K562 (cell line): ENCODE measurements around the gene MRPL55. TPM values are rescaled to one million over a fixed set of nuclear protein-coding genes. Genes with fewer than 3 reads are reported as not detected.

Experiments
- CREM ChIP-seq: IDR thresholded peaks from 2 replicates; pipeline ENCODE4 v1.6.1; 2014; ENCODE audit warnings: antibody characterized with exemption, low read depth
- E2F4 ChIP-seq: sonication (generic); formaldehyde crosslinking; IDR thresholded peaks from 2 replicates; pipeline ENCODE4 v1.8.0; 2022; ENCODE audit warnings: mild to moderate bottlenecking, low read depth, missing genetic modification reagents
- FOXP4 ChIP-seq: sonication (generic); formaldehyde crosslinking; IDR thresholded peaks from 2 replicates; pipeline ENCODE4 v1.8.0; 2022; ENCODE audit warnings: mild to moderate bottlenecking, missing genetic modification reagents, borderline replicate concordance
- GTF2F1 ChIP-seq: IDR thresholded peaks from 2 replicates; pipeline ENCODE4 v1.6.1; 2011; ENCODE audit warnings: low read depth, low read length, improper control_type of control experiment
- HDAC3 ChIP-seq: fragments of 450-650 bp; IDR thresholded peaks from 2 replicates; pipeline ENCODE4 v1.6.1; 2018; ENCODE audit warnings: borderline replicate concordance, mild to moderate bottlenecking, moderate library complexity; ENCODE audit not compliant: partially characterized antibody
- HEY1 ChIP-seq: fragments of 250-450 bp; sonication (Bioruptor Pico); IDR thresholded peaks from 2 replicates; pipeline ENCODE4 v1.5.0; 2020; ENCODE audit warnings: mild to moderate bottlenecking, moderate library complexity, borderline replicate concordance
- KDM2B ChIP-seq: fragments of 250-450 bp; sonication (Bioruptor Pico); IDR thresholded peaks from 2 replicates; pipeline ENCODE4 v1.8.0; 2021; ENCODE audit warnings: mild to moderate bottlenecking, moderate library complexity
- MXI1 ChIP-seq: IDR thresholded peaks from 2 replicates; pipeline ENCODE4 v1.6.1; 2011; ENCODE audit warnings: low read depth, mild to moderate bottlenecking, improper control_type of control experiment, low read length
- PHF21A ChIP-seq: fragments of 450-650 bp; IDR thresholded peaks from 2 replicates; pipeline ENCODE4 v1.6.1; 2017; ENCODE audit warnings: low read depth, borderline replicate concordance
- RAD21 ChIP-seq, 2 experiments: fragments of 250-450 bp in 1 of 2; fragments of 450-650 bp in 1 of 2; sonication (Bioruptor Pico) in 1 of 2; formaldehyde crosslinking in 1 of 2; IDR thresholded peaks in 1 of 2; conservative IDR thresholded peaks in 1 of 2; 2 replicates each; pipeline versions ENCODE4 v1.4.0 to v1.8.0; 2020 to 2022; ENCODE audit warnings: mild to moderate bottlenecking in 2 of 2, moderate library complexity in 1 of 2
- SMARCB1 ChIP-seq: IDR thresholded peaks from 2 replicates; pipeline ENCODE4 v1.6.1; 2011; ENCODE audit warnings: improper control_type of control experiment, low read depth; ENCODE audit not compliant: insufficient read length
- SP2 ChIP-seq: IDR thresholded peaks from 2 replicates; pipeline ENCODE4 v1.6.1; 2011; ENCODE audit warnings: mild to moderate bottlenecking, low read depth, low read length, moderate library complexity; ENCODE audit not compliant: poor library complexity, severe bottlenecking; ENCODE audit errors: extremely low read depth
- TSC22D4 ChIP-seq: fragments of 450-650 bp; IDR thresholded peaks from 2 replicates; pipeline ENCODE4 v1.6.1; 2016; ENCODE audit warnings: missing genetic modification characterization, missing biosample characterization, control low read depth
- ZBTB1 ChIP-seq: sonication (generic); formaldehyde crosslinking; IDR thresholded peaks from 2 replicates; pipeline ENCODE4 v1.8.1; 2023; ENCODE audit warnings: missing genetic modification reagents, low read depth, mild to moderate bottlenecking, borderline replicate concordance
- ZNF12 ChIP-seq: sonication (generic); formaldehyde crosslinking; IDR thresholded peaks from 2 replicates; pipeline ENCODE4 v1.4.0; 2020; ENCODE audit warnings: mild to moderate bottlenecking, missing genetic modification reagents
- ZNF24 ChIP-seq: fragments of 450-650 bp; IDR thresholded peaks from 2 replicates; pipeline ENCODE4 v1.6.1; 2016
- ZNF551 ChIP-seq: fragments of 250-450 bp; sonication (Bioruptor Pico); IDR thresholded peaks from 2 replicates; pipeline ENCODE4 v1.5.0; 2021; ENCODE audit warnings: mild to moderate bottlenecking, moderate library complexity
- ZNF57 ChIP-seq: fragments of 450-650 bp; formaldehyde crosslinking; IDR thresholded peaks from 2 replicates; pipeline ENCODE4 v1.4.0; 2020; ENCODE audit warnings: mild to moderate bottlenecking, moderate library complexity
- ZNF696 ChIP-seq: fragments of 250-450 bp; sonication (Bioruptor Pico); conservative IDR thresholded peaks from 2 replicates; pipeline ENCODE4 v1.4.0; 2020; ENCODE audit warnings: mild to moderate bottlenecking, moderate library complexity
- ZNF717 ChIP-seq: fragments of 250-450 bp; sonication (Bioruptor Pico); IDR thresholded peaks from 2 replicates; pipeline ENCODE4 v1.5.0; 2021
- polyA plus RNA-seq, 8 experiments: library from polyadenylated mRNA; depleted of rRNA in 4 of 8; stranded (reverse) in 5 of 8; unstranded in 3 of 8; fragments of >200 nt; fragmentation: Nextera tagmentation in 2 of 8; fragmentation: Illumina TruSeq in 1 of 8; extraction: Ambion mirVana in 2 of 8; extraction: Trizol in 1 of 8; gene quantifications; 2 replicates each; pipeline versions ENCODE4 v1.2.1 to v1.2.3, GENCODE V29; 2011 to 2014; ENCODE audit warnings: inconsistent platforms in 1 of 8, missing spikeins in 1 of 8
- total RNA-seq, 7 experiments: library from RNA; depleted of rRNA in 6 of 7; stranded (reverse); fragments of >200 nt in 6 of 7; fragmentation: Illumina TruSeq in 2 of 7; extraction: Trizol in 2 of 7; gene quantifications; 2 replicates each; pipeline versions ENCODE4 v1.2.1 to v1.2.3, GENCODE V29; 2011 to 2021; ENCODE audit warnings: low replicate concordance in 1 of 7
- TF ChIP-seq, protein P1 (sequence below): fragments of 450-650 bp; formaldehyde crosslinking; IDR thresholded peaks from 2 replicates; pipeline ENCODE4 v1.4.0; 2022; ENCODE audit warnings: mild to moderate bottlenecking, moderate library complexity
- TF ChIP-seq, protein P2 (sequence below): fragments of 450-650 bp; IDR thresholded peaks from one replicate; pipeline ENCODE4 v1.6.1; 2018; ENCODE audit warnings: mild to moderate bottlenecking, moderate library complexity; ENCODE audit not compliant: partially characterized antibody

MRPL55 gene
- total and polyA plus RNA-seq, 9 of the 15 experiments (the other 6 are each of a cell fraction or from before 2014, with no cell fraction given), result 34.9 to 228 (median 81.0) TPM

DNA sequence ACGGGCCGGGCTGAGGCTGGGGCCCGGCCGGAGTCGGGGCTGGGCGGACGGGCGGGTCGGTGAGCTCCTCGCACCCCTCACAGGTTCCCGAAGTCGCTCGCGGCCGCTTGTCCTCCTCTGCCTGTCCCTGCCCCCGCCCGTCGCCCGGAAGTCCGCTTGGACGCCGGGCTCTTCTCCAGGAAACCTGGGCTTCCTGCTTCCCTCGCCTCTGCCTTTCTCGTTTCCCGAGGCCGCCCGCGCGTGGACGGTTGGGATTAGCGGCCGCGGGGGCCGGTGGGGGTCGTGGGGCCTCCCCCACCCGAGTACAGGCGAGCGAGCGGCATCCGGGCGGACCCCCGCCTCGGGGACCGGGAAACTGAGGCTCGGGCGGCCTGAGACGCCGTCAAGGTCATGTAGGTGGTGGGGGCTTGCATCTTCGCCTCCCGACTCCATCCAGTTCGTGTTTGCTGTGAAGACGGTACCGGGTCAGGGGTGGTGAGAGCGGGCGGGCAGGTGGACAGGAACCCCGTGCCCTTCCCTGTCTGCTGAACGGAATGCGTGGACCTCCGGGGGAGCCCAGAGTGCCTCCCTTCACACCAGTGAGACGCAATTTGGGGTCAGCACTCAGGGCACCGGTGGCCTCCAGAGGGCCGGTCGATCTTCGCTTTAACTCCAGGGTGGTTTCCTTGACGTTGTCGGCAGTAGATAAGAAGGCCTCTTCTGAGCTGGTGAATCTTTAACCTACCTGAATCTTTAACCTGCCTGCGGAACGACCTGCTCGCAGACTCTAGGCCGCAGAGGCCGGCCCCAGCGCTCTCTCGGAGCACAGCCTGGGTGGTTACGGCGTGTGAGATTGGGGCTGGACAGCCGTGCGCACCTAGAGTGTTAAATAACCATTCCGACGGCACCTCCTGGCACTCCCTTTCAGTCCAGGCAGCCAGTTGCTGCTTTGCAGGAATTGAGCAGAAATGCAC is 25.9 kb downstream of the MRPL55 start (continued):
- TF ChIP-seq, protein P1, sequence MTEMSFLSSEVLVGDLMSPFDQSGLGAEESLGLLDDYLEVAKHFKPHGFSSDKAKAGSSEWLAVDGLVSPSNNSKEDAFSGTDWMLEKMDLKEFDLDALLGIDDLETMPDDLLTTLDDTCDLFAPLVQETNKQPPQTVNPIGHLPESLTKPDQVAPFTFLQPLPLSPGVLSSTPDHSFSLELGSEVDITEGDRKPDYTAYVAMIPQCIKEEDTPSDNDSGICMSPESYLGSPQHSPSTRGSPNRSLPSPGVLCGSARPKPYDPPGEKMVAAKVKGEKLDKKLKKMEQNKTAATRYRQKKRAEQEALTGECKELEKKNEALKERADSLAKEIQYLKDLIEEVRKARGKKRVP (CRISPR knock-in tag), result no peak
- TF ChIP-seq SMARCB1, result no peak
- TF ChIP-seq ZNF717, result no peak
- no peak for TF ChIP-seq HEY1 (CRISPR knock-in tag)
- no peak for TF ChIP-seq GTF2F1
- TF ChIP-seq TSC22D4 (tag), result no peak
- no peak for TF ChIP-seq HDAC3
- no peak for TF ChIP-seq ZNF551 (CRISPR knock-in tag)
- TF ChIP-seq ZNF12, result peak; percentile 45
- no peak for TF ChIP-seq RAD21 (CRISPR knock-in tag; conservative IDR thresholded peaks at IDR 0.05 in 1 of 2, IDR thresholded peaks at IDR 0.05 in 1 of 2)
- TF ChIP-seq ZNF57 (CRISPR knock-in tag), result 0 out of 2 replicates have a peak, but pooled peaks have one; percentile 4
- peak; percentile 45; the same call in 1 of the 2 replicates for TF ChIP-seq CREM
- peak; percentile 65; the same call in 1 of the 2 replicates for TF ChIP-seq ZBTB1 (CRISPR knock-in tag)
- no peak for TF ChIP-seq MXI1
- TF ChIP-seq ZNF696, result no peak
- no peak for TF ChIP-seq PHF21A
- no peak for TF ChIP-seq SP2
- no peak for TF ChIP-seq ZNF24
- TF ChIP-seq KDM2B (CRISPR knock-in tag), result no peak
- TF ChIP-seq, protein P2, sequence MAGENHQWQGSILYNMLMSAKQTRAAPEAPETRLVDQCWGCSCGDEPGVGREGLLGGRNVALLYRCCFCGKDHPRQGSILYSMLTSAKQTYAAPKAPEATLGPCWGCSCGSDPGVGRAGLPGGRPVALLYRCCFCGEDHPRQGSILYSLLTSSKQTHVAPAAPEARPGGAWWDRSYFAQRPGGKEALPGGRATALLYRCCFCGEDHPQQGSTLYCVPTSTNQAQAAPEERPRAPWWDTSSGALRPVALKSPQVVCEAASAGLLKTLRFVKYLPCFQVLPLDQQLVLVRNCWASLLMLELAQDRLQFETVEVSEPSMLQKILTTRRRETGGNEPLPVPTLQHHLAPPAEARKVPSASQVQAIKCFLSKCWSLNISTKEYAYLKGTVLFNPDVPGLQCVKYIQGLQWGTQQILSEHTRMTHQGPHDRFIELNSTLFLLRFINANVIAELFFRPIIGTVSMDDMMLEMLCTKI, result no peak
- 0 out of 2 replicates have a peak, but pooled peaks have one; percentile 59 for TF ChIP-seq FOXP4
- TF ChIP-seq E2F4 (CRISPR knock-in tag), result peak; percentile 33; the same call in 1 of the 2 replicates
